K562 (cell line): Measurements from ENCODE around the gene CALML6. TPM values are rescaled to one million over a fixed set of nuclear protein-coding genes. Genes with fewer than 3 reads are reported as not detected.

ENCODE experiments used
- BRCA1 ChIP-seq, 2 experiments: fragments of 450-650 bp in 1 of 2; sonication (generic) in 1 of 2; formaldehyde crosslinking in 1 of 2; IDR thresholded peaks; 2 replicates each; pipeline versions ENCODE4 v1.5.0 to v1.6.1; 2017 to 2020; ENCODE audit warnings: mild to moderate bottlenecking in 1 of 2, missing genetic modification reagents in 1 of 2
- BRF2 ChIP-seq: IDR thresholded peaks from 3 replicates; pipeline ENCODE4 v1.6.1; 2011; ENCODE audit warnings: borderline replicate concordance, mild to moderate bottlenecking; ENCODE audit not compliant: insufficient read length, insufficient read depth
- CBFA2T2 ChIP-seq: fragments of 450-650 bp; conservative IDR thresholded peaks from 2 replicates; pipeline ENCODE4 v1.6.1; 2017; ENCODE audit warnings: mild to moderate bottlenecking
- CEBPG ChIP-seq, 3 experiments: fragments of 200-800 bp in 1 of 3; sonication (Bioruptor generic) in 1 of 3; sonication (generic) in 1 of 3; formaldehyde crosslinking in 1 of 3; IDR thresholded peaks in 2 of 3; conservative IDR thresholded peaks in 1 of 3; 2 replicates each; pipeline versions ENCODE4 v1.6.1 to v1.8.0; 2016 to 2022; ENCODE audit warnings: missing compliant biosample characterization in 2 of 3, missing genetic modification characterization in 2 of 3, mild to moderate bottlenecking in 1 of 3, missing genetic modification reagents in 1 of 3
- ESRRA ChIP-seq: fragments of 450-650 bp; IDR thresholded peaks from 2 replicates; pipeline ENCODE4 v1.6.1; 2014; ENCODE audit warnings: low read depth, mild to moderate bottlenecking, moderate library complexity, borderline replicate concordance
- HNRNPK ChIP-seq: fragments of 200-400 bp; formaldehyde crosslinking; IDR thresholded peaks from one replicate; pipeline ENCODE4 v1.6.1; 2018; ENCODE audit warnings: mild to moderate bottlenecking, low read depth, low read length; ENCODE audit not compliant: poor library complexity, severe bottlenecking
- LARP7 ChIP-seq: fragments of 450-650 bp; IDR thresholded peaks from 2 replicates; pipeline ENCODE4 v1.6.1; 2016
- LEF1 ChIP-seq: fragments of 450-650 bp; IDR thresholded peaks from 2 replicates; pipeline ENCODE4 v1.6.1; 2016; ENCODE audit warnings: mild to moderate bottlenecking
- MAZ ChIP-seq, 2 experiments: fragments of 450-650 bp in 1 of 2; sonication (generic) in 1 of 2; formaldehyde crosslinking; IDR thresholded peaks in 1 of 2; conservative IDR thresholded peaks in 1 of 2; 2 replicates each; pipeline versions ENCODE4 v1.4.0 to v1.5.0; 2020; ENCODE audit warnings: mild to moderate bottlenecking in 1 of 2, missing genetic modification reagents in 1 of 2
- NKRF ChIP-seq: fragments of 450-650 bp; IDR thresholded peaks from 2 replicates; pipeline ENCODE4 v1.6.1; 2016; ENCODE audit warnings: borderline replicate concordance
- POLR2AphosphoS5 ChIP-seq: IDR thresholded peaks from 2 replicates; pipeline ENCODE4 v1.6.1; 2011; ENCODE audit warnings: mild to moderate bottlenecking, low read depth, low read length, moderate library complexity; ENCODE audit not compliant: control insufficient read depth, insufficient read depth
- PREB ChIP-seq: sonication (generic); formaldehyde crosslinking; IDR thresholded peaks from 2 replicates; pipeline ENCODE4 v1.8.1; 2023; ENCODE audit warnings: mild to moderate bottlenecking, missing genetic modification reagents
- RB1 ChIP-seq: fragments of 450-650 bp; IDR thresholded peaks from 2 replicates; pipeline ENCODE4 v1.6.1; 2017; ENCODE audit warnings: low read depth, mild to moderate bottlenecking
- TSHZ1 ChIP-seq: fragments of 250-450 bp; sonication (Bioruptor Pico); IDR thresholded peaks from 2 replicates; pipeline ENCODE4 v1.4.0; 2020; ENCODE audit warnings: mild to moderate bottlenecking, moderate library complexity
- ZBTB17 ChIP-seq: fragments of 450-650 bp; formaldehyde crosslinking; IDR thresholded peaks from 2 replicates; pipeline ENCODE4 v1.4.0; 2020; ENCODE audit warnings: mild to moderate bottlenecking
- ZNF354B ChIP-seq: fragments of 250-450 bp; sonication (Bioruptor Pico); IDR thresholded peaks from 2 replicates; pipeline ENCODE4 v1.4.0; 2020
- ZNF778 ChIP-seq: fragments of 450-650 bp; formaldehyde crosslinking; IDR thresholded peaks from 2 replicates; pipeline ENCODE4 v1.4.0; 2020; ENCODE audit warnings: mild to moderate bottlenecking, moderate library complexity
- polyA plus RNA-seq, 8 experiments: library from polyadenylated mRNA; depleted of rRNA in 4 of 8; stranded (reverse) in 5 of 8; unstranded in 3 of 8; fragments of >200 nt; fragmentation: Nextera tagmentation in 2 of 8; fragmentation: Illumina TruSeq in 1 of 8; extraction: Ambion mirVana in 2 of 8; extraction: Trizol in 1 of 8; gene quantifications; 2 replicates each; pipeline versions ENCODE4 v1.2.1 to v1.2.3, GENCODE V29; 2011 to 2014; ENCODE audit warnings: inconsistent platforms in 1 of 8, missing spikeins in 1 of 8
- total RNA-seq, 7 experiments: library from RNA; depleted of rRNA in 6 of 7; stranded (reverse); fragments of >200 nt in 6 of 7; fragmentation: Illumina TruSeq in 2 of 7; extraction: Trizol in 2 of 7; gene quantifications; 2 replicates each; pipeline versions ENCODE4 v1.2.1 to v1.2.3, GENCODE V29; 2011 to 2021; ENCODE audit warnings: low replicate concordance in 1 of 7

The CALML6 gene
- total and polyA plus RNA-seq, 9 of the 15 experiments (the other 6 are each of a cell fraction or from before 2014, with no cell fraction given) = 0.14 TPM; not detected in 8

- TF ChIP-seq TSHZ1 (no peak), ZBTB17 (CRISPR knock-in tag) (no peak), BRF2 (no peak), ESRRA (peak; percentile 64), MAZ (CRISPR knock-in tag; conservative IDR thresholded peaks at IDR 0.05 in 1 of 2, IDR thresholded peaks at IDR 0.05 in 1 of 2) (peak; percentile 31 to 85), POLR2AphosphoS5 (no peak), ZNF354B (no peak), CBFA2T2 (no peak), CEBPG (CRISPR knock-in tag; IDR thresholded peaks at IDR 0.05) (0 out of 2 replicates have a peak, but pooled peaks have one; percentile 31), CEBPG (tag; conservative IDR thresholded peaks at IDR 0.05 in 1 of 2, IDR thresholded peaks at IDR 0.05 in 1 of 2) (no peak), NKRF (no peak), RB1 (0 out of 2 replicates have a peak, but pooled peaks have one; percentile 51), HNRNPK (no peak), ZNF778 (no peak), LARP7 (no peak), PREB (no peak), BRCA1 (IDR thresholded peaks at IDR 0.05) (no peak), BRCA1 (CRISPR knock-in tag; IDR thresholded peaks at IDR 0.05) (no peak), LEF1 (no peak)
Measured at GRCh38 chr1:1959840-1960479, 44.9 kb downstream of the CALML6 start (continued).
